Measurements from ENCODE around the gene COQ2.

DNA sequence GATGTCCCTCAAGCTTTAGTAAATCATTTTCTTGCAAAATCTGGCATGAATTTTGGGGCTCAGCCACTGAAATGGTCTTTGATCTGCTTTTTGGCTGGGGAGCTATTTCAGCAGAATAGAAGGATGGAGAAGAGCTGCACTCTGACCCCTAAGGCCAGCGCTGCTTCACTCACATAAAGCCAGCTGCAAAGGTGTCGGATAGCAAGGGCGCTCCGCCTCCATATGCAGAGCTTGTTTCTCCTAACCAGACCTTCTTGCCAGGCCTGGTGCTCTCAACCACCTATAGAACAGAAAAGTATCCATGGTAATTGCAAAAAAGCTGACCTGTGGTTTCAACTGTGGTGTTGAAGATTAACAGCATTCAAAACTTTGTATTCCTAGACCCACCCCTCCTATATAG, 24.1 kb upstream of the COQ2 start:
- TF ChIP-seq, protein P1, sequence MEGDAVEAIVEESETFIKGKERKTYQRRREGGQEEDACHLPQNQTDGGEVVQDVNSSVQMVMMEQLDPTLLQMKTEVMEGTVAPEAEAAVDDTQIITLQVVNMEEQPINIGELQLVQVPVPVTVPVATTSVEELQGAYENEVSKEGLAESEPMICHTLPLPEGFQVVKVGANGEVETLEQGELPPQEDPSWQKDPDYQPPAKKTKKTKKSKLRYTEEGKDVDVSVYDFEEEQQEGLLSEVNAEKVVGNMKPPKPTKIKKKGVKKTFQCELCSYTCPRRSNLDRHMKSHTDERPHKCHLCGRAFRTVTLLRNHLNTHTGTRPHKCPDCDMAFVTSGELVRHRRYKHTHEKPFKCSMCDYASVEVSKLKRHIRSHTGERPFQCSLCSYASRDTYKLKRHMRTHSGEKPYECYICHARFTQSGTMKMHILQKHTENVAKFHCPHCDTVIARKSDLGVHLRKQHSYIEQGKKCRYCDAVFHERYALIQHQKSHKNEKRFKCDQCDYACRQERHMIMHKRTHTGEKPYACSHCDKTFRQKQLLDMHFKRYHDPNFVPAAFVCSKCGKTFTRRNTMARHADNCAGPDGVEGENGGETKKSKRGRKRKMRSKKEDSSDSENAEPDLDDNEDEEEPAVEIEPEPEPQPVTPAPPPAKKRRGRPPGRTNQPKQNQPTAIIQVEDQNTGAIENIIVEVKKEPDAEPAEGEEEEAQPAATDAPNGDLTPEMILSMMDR (IDR thresholded peaks at IDR 0.05 in 8 of 11, conservative IDR thresholded peaks at IDR 0.05 in 3 of 11) = no peak
- TF ChIP-seq POLR2AphosphoS5 (IDR thresholded peaks at IDR 0.05) = no peak
- TF ChIP-seq POLR2A (IDR thresholded peaks at IDR 0.05) = no peak
